GM12873 (cell line): ENCODE data around the gene PPP2CA.

ENCODE experiments used
- CTCF ChIP-seq: IDR thresholded peaks from 2 replicates; pipeline ENCODE4 v1.5.1; 2012; ENCODE audit warnings: low read depth, mild to moderate bottlenecking, moderate library complexity, low read length, control low read depth; ENCODE audit not compliant: insufficient read depth; ENCODE audit errors: missing control alignments

PPP2CA gene

DNA sequence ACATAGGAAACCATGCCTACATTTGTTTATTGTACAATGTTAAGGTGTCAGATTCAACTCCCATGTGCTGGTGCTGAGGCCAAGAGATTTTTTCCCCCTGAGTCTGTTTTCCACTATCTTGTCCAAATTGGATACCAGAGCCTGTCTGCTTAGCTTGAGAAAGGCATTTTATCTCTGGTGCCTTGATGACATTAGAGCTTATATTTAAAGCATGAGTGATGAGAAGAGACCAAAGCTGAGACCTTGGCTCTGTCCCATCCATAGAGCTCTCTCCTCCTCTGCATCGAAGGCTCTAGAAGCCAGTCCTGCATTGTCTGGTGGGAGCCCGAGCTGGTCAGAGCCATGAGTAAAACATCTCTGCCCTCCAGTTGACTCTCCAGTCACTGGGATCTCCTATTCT, 10.4 kb upstream of the PPP2CA start:
- no peak for TF ChIP-seq CTCF

GRCh38 chr5:134228624-134229023, 2.8 kb upstream of the PPP2CA start:
- no peak for TF ChIP-seq CTCF

- TF ChIP-seq CTCF, result no peak
These were observed 1.9 kb upstream of the PPP2CA start for GRCh38 chr5:134227776-134228175.

DNA sequence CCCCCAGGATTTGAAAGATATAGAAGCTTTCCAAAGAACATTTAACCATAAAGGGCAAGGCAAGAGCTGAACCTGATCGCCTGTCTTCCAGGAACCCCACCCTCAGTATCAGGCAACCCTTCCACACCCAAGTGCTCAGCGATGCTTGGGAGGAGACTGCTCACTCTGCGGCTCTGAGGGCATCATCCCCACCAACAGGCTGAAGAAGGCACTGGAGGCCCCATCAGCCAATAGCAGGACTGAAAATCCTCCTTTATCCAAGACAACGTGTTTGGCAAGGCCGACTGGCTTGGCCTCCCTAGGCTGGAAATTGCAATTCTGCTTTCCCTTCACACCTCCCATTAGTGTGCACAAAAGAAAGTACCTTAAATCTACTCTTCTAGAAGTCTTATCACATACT, 1.4 kb upstream of the PPP2CA start:
- TF ChIP-seq CTCF, result no peak

GRCh38 chr5:134226441-134227192, 744 bp upstream of the PPP2CA start:
- no peak for TF ChIP-seq CTCF

- no peak for TF ChIP-seq CTCF
These were observed 739 bp downstream of the PPP2CA start for GRCh38 chr5:134224888-134225779.
